LNCAP (cell line): ENCODE measurements around the gene CFAP61.

Experiments used
- CTCF ChIP-seq: fragments of 450-650 bp; IDR thresholded peaks from 2 replicates; pipeline ENCODE4 v1.5.1; 2017; ENCODE audit warnings: mild to moderate bottlenecking

CFAP61 gene

GRCh38 chr20:20085071-20085470 is 32.7 kb downstream of the CFAP61 start:
- no peak for TF ChIP-seq CTCF

GRCh38 chr20:20085812-20086211 is 33.5 kb downstream of the CFAP61 start:
- no peak for TF ChIP-seq CTCF

GRCh38 chr20:20089018-20089417 is 36.7 kb downstream of the CFAP61 start:
- no peak for TF ChIP-seq CTCF

- no peak for TF ChIP-seq CTCF
Observed at GRCh38 chr20:20089939-20090338, 37.6 kb downstream of the CFAP61 start.

GRCh38 chr20:20092827-20093226 is 40.5 kb downstream of the CFAP61 start:
- TF ChIP-seq CTCF = no peak

GRCh38 chr20:20094410-20094809 is 42.1 kb downstream of the CFAP61 start:
- no peak for TF ChIP-seq CTCF

GRCh38 chr20:20095114-20095872 is 43.0 kb downstream of the CFAP61 start:
- no peak for TF ChIP-seq CTCF

- TF ChIP-seq CTCF = no peak
Observed at GRCh38 chr20:20096421-20096820, 44.1 kb downstream of the CFAP61 start.
